ENCODE data around the gene RASGEF1B.
A peak's percentile ranks its signal among the peaks of the same experiment; 100 is the strongest.

Gene RASGEF1B

DNA sequence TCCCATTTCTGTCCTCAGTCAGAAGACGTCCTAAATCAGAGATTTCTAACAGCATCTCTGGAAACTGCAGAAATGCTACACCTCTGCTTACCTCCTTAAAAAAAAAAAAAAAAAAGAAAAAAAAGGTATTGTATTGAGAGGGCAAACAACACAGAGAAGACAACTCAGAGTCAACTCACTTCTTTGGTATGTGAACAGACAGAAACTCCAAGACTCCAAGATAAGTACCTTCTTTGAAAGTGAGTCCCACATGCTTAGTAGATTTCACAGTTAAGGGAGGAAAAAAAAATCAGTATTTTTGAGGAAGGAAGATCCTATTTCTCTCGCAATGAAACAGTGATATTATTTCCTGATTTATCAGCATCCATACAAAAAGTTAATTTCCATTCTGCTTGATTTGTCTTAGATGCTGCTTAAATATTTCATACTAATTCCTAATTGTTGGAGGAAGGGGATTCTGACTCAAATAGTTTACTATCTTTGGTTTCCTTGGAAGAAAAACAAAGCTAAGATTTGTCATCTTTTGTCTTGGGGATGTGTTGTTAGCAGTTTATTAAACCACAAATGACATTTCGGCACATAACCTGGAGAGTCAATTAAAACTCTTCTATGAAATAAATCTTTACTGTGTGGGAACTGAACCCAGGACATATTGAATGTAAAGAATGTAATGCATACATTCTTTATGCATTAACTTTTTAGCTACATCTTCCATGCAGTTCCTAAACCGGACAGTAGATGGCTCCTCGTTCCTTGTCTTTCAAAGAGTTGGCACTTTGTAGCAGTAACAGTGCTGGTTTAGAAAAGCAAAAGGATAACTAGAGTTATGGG is 4.7 kb downstream of the RASGEF1B start:
- DNase-seq (ENCODE audit: low spot score): peak; percentile 86

DNA sequence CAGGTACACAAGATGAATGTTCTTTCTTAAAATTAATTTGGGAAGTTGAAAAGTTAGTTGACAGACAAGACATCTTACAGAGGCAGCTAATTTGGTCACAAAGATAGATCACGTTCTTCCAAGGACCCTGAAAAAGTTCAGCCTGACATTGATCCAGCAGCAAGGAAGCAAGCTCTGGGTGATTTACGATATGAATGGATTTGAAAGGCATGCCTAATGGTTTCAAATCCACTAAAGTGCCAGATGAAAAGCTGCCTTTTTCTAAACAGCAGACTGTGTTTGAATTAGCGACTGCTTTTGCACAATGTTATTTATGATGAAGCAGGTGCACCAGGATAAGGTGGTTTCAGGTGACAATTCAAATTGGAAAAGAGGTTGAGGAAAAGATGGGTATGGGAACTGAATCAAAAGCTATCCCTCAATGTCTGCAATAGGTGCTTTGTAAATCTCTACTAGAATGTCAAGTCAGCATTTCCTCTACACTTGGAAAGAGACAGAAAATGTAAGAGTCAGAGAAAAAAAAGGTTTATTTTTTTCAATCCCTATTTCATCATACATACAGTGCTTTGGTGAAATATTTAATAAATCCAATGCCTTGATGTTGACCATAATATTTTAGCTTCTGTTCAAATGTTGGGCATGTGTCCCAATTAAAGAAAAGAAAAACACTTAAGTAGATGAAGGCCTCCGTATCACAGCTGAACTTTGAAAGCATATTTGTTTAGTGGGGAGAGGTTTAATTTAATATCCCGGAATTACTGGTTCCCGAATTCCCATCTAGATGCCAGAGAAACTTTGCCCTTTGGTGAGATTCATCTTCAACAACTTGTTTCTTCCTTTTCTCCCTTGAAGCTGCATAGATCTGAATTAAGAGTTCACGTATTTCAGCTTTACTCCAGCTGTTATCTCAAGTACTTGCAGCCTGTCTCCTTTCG is 6.0 kb downstream of the RASGEF1B start:
- DNase-seq (ENCODE audit: low spot score): peak; percentile 27

GRCh38 chr4:81460834-81461233 is 10.9 kb downstream of the RASGEF1B start:
- no peak for DNase-seq (ENCODE audit: low spot score)

DNA sequence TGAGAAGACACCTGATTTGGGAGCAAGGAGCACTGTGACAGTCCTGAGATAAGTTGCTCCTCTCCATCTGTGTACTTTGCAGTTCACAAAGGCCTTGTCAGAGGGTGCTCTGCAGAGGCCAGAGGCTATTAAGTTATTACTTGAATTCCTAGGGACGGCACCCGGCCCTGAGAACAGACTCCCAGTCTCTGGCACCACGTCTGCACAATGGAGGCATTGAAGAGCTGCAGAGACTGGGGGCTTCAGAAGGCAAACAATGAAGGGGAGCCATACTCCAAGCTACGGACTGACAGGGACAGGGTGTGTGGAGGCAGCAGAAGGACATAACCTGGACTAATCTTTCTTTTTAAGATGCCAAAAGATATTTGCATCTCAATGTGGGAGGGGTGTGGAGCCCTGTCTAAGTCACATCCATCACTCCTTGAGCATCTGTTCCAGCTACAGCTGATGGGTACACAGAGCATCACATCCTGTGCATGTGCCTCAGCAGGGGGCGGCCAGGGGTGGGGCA is 11.5 kb downstream of the RASGEF1B start:
- peak; percentile 68 for DNase-seq (ENCODE audit: low spot score)

DNA sequence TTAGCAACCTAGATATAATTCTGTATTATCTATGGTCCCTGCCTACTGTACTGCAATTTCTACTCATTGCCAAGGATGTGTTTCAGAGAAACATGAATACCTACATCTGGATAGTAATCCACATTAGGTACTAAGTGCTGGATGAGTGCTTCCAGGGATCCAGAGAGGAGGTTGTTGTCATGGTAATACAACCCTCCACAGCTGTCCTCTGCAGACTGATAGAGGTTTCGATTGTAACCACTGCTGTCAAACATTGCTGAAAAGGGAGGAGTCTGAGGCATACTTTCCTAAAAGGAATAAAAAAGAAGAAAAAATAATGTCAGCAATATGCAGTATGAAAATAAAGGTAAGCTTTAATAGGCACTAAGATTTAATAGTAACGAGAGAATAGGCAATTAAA is 12.5 kb downstream of the RASGEF1B start:
- DNase-seq (ENCODE audit: low spot score): peak; percentile 35

DNA sequence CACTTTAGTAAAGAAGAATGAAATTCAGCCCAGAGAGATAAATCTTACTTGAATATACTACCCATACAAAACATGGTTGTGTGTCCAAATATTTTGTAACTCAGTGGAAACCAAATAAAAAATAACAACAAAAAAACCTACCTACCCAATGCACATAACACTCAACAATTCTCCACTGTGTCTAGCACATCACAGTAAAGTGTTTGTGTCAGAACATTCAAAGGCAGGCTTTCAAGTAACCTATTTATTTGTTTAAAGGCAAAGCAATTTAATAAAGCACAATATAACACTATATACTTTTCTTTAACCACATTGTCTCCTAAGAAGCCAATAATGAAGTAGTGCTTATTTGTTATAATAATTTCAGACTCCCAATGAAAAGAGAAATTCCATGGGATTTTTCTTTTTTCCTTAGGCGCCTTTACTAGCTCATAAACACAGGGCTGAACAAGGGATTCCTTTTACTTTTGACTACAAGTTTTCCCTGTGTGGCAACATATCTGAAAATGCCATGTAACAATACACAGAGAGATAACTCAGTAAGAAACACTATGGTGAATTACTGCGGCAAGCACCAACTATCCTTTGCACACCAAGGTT is 13.7 kb downstream of the RASGEF1B start:
- DNase-seq (ENCODE audit: low spot score): peak; percentile 51

GRCh38 chr4:81457345-81457744 is 14.4 kb downstream of the RASGEF1B start:
- no peak for DNase-seq (ENCODE audit: low spot score)

DNA sequence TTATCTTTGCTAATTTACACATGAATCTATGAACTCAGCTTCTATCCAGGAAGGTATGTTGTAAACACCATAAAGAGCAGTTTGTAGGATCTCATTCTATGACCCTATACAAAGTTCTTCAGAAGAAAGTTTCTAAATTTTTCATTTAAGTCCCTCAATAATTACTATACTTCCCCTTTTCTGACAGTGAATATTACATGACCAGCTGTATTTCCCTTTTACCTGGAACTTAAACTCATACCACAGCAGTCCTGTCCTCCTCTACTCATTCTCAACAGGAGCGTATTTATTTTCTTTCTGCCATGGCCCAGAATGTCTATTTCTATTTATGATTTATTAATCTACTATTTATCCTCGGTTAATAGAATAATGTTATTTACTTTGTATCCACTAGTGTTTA is 15.8 kb downstream of the RASGEF1B start:
- no peak for DNase-seq (ENCODE audit: low spot score)

GRCh38 chr4:81454948-81455347 is 16.8 kb downstream of the RASGEF1B start:
- no peak for DNase-seq (ENCODE audit: low spot score)

GRCh38 chr4:81454499-81454898 is 17.2 kb downstream of the RASGEF1B start:
- DNase-seq (ENCODE audit: low spot score): no peak

- DNase-seq (ENCODE audit: low spot score): no peak
These were observed 18.7 kb downstream of the RASGEF1B start for GRCh38 chr4:81453024-81453423.

GRCh38 chr4:81452452-81453006 is 19.2 kb downstream of the RASGEF1B start:
- DNase-seq (ENCODE audit: low spot score): no peak

DNA sequence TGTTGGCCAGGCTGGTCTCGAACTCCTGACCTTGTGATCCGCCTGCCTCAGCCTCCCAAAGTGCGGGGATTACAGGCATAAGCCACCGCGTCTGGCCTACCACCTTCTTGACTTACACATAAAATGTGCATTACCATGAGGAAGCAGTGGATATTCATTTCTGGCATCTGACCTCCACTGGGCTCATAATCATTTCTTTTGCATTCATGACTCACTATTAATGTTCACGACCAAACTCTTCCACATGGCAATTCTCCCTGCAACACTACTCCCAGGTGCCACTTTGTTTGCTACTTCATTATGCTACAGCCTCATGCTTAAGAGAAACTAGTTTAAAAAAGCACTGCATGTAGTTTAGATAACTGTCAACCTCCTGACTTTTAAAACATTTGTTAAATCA is 22.7 kb downstream of the RASGEF1B start:
- DNase-seq (ENCODE audit: low spot score): no peak

GRCh38 chr4:81447566-81448229 is 24.0 kb downstream of the RASGEF1B start:
- no peak for DNase-seq (ENCODE audit: low spot score)

- no peak for DNase-seq (ENCODE audit: low spot score)
These were observed 25.1 kb downstream of the RASGEF1B start for GRCh38 chr4:81446634-81447033.

GRCh38 chr4:81445196-81445595 is 26.5 kb downstream of the RASGEF1B start:
- no peak for DNase-seq (ENCODE audit: low spot score)

DNA sequence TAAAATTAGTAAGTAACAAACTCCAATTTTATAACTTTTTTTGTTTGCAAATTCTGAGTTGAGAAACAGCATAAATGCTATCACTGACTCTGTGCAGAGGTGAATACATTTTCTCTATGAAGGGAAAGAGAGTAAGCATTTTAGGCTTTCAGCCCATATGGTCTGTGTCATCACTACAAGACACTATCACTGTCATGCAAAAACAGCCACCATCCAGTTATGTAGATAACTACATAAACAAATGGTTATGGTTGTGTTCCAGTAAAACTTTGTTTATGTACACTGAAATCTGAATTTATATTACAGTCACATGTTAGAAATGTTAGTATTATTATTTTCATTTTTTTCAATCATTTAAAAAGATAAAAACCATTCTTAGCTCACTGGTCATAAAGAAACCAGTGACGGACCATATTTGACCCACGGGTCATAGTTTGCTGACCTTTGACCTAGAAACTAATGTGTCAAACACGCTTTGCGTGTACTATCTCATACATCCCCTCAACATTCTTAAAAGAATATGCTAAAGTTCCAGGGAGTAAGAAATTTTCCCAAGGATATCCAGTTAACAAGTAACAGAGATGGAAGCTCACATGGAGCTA is 29.1 kb downstream of the RASGEF1B start:
- DNase-seq (ENCODE audit: low spot score): no peak

DNA sequence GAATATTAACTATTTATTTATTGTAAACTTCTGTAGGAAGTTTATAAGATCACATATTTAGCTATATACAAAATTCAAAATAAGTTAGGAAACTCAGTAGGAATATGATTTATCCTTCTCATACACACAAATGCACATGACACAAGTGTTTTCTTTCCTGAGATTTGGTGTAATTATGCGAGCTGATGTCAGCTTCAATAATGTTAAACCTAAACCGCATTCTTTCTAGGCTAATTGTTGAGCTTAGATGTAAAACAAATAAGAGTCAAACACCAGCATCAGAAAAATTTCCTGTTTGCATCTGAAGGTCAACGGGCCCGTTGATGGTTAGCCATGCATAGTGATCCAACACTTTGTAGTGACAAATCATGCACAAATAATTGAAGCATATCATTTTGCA is 30.8 kb downstream of the RASGEF1B start:
- DNase-seq (ENCODE audit: low spot score): no peak

GRCh38 chr4:81436941-81437574 is 34.6 kb downstream of the RASGEF1B start:
- no peak for DNase-seq (ENCODE audit: low spot score)

DNA sequence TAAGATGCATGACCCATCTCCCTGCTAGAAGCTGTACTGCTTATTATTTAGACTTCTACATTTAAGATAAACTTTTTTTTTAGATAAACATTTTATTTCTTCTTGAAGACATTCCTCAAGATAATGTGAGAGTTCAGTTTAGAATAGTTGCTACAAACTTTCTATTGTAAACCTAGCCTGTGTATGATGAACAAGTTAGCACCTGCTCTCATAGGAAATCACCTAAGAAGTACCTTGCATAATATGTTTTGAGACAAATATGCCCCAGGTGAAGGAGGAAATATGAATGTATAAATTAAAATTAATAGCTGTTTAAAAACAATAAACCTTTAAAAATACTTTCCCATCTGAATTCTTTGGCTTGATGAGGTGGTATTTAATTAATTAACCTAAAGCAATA is 35.6 kb downstream of the RASGEF1B start:
- DNase-seq (ENCODE audit: low spot score): no peak

GRCh38 chr4:81432825-81433224 is 38.9 kb downstream of the RASGEF1B start:
- peak; percentile 45 for DNase-seq (ENCODE audit: low spot score)

Measured in globus pallidus (tissue), 1 donor.